Tracheal epithelial cell (primary cell): ENCODE measurements around the gene CAPN3. TPM values are rescaled to one million over a fixed set of nuclear protein-coding genes. Genes with fewer than 3 reads are reported as not detected.

Experiments
- total RNA-seq: library from RNA; depleted of rRNA; stranded (reverse); fragments of >200 nt; gene quantifications from 2 replicates; pipeline ENCODE4 v1.2.1, GENCODE V29; 2014

The CAPN3 gene
- 0.43 and 5.5 TPM in 2 replicates for total RNA-seq

GRCh38 chr15:42359249-42359648, at the start of gene CAPN3:
TSS of gene CAPN3 (plus strand) at chr15:42359501. CDS start at chr15:42359806, 305 bp downstream.

Other genes with a start within 250 kb of the CAPN3 start
- 3.9 and 17.1 TPM in 2 replicates for gene PLA2G4F, start 202.9 kb upstream of the CAPN3 start, total RNA-seq
- 27.2 and 28.1 TPM in 2 replicates for gene VPS39, start 151.2 kb upstream of the CAPN3 start, total RNA-seq
- 20.5 and 23.9 TPM in 2 replicates for gene GANC, start 86.3 kb upstream of the CAPN3 start, total RNA-seq
- gene TMEM87A, start 86.1 kb upstream of the CAPN3 start, total RNA-seq = 107 and 170 TPM in 2 replicates
- gene ZNF106, start 131.6 kb downstream of the CAPN3 start, total RNA-seq = 37.6 and 37.9 TPM in 2 replicates
- gene SNAP23, start 136.1 kb downstream of the CAPN3 start, total RNA-seq = 36.2 and 86.5 TPM in 2 replicates
- gene LRRC57, start 189.3 kb downstream of the CAPN3 start, total RNA-seq = 24.1 and 27.7 TPM in 2 replicates
- gene HAUS2, start 189.3 kb downstream of the CAPN3 start, total RNA-seq = 37.4 and 50.1 TPM in 2 replicates
- 0.43 and 2.4 TPM in 2 replicates for gene STARD9, start 216.1 kb downstream of the CAPN3 start, total RNA-seq